ENCODE measurements around the gene ABHD6. TPM values are rescaled to one million over a fixed set of nuclear protein-coding genes. Genes with fewer than 3 reads are reported as not detected.

Gene ABHD6
- total RNA-seq, 2 donors from 2014 or later, result 7.5 to 8.6 TPM

DNA sequence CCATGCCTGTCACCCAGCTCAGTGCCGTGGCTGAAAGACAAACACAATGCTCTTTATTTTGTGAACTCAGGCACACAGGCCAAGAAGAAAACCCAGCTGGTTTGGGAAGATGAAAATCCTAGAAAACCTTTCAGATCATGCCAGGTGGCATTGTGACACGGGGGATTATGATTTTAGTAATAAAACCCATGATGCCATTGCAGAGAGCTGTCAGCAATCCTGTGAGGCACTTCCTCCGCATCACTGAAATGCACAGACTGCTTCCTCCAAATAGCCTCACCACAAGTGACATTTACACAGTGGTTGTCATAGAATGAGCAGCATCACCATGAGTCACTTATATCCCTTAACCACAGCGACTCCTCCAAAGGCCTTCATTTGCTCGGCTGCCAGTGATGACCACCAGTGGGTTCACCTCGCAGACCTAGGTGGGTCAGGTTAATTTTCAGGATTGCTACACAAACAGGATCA, 22.7 kb downstream of the ABHD6 start:
- Histone ChIP-seq H3K9ac (ENCODE audit: extremely low read depth, low read length, poor library complexity, severe bottlenecking) (no peak overlapping the region), H3K27me3 (ENCODE audit: control insufficient read depth, insufficient read depth, low read length, poor library complexity, severe bottlenecking) (no peaks in the 10 kb centered on the region), H3K4me1 (ENCODE audit: control insufficient read depth, insufficient read depth, low read length) (no peaks in the 10 kb centered on the region), H3K36me3 (ENCODE audit: control insufficient read depth, insufficient read depth, low read length) (no peaks in the 10 kb centered on the region), H3K4me3 (ENCODE audit: low read length) (no peak overlapping the region), H3K9me3 (ENCODE audit: control insufficient read depth, low read length) (no peaks in the 10 kb centered on the region), H3K27ac (ENCODE audit: low read depth, low read length) (peak overlapping the region; percentile 21)
- TF ChIP-seq, protein P1, sequence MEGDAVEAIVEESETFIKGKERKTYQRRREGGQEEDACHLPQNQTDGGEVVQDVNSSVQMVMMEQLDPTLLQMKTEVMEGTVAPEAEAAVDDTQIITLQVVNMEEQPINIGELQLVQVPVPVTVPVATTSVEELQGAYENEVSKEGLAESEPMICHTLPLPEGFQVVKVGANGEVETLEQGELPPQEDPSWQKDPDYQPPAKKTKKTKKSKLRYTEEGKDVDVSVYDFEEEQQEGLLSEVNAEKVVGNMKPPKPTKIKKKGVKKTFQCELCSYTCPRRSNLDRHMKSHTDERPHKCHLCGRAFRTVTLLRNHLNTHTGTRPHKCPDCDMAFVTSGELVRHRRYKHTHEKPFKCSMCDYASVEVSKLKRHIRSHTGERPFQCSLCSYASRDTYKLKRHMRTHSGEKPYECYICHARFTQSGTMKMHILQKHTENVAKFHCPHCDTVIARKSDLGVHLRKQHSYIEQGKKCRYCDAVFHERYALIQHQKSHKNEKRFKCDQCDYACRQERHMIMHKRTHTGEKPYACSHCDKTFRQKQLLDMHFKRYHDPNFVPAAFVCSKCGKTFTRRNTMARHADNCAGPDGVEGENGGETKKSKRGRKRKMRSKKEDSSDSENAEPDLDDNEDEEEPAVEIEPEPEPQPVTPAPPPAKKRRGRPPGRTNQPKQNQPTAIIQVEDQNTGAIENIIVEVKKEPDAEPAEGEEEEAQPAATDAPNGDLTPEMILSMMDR (conservative IDR thresholded peaks at IDR 0.05), result no peak
- Mint-ChIP-seq H3K27ac (no peak overlapping the region), H3K4me3 (no peak overlapping the region), H3K9me3 (no peaks in the 10 kb centered on the region), H3K4me1 (no peaks in the 10 kb centered on the region), H3K36me3 (ENCODE audit: low read depth) (peaks cover 16% of the 10 kb centered on the region), H3K27me3 (ENCODE audit: insufficient read depth) (no peaks in the 10 kb centered on the region)
- WGBS, 2 experiments (ENCODE audit: insufficient coverage in 1 of 2, insufficient read length in 1 of 2), result 92 to 94% methylated on average over 5 to 6 of the region's 6 CpGs
- DNase-seq, result peak; percentile 26

DNA sequence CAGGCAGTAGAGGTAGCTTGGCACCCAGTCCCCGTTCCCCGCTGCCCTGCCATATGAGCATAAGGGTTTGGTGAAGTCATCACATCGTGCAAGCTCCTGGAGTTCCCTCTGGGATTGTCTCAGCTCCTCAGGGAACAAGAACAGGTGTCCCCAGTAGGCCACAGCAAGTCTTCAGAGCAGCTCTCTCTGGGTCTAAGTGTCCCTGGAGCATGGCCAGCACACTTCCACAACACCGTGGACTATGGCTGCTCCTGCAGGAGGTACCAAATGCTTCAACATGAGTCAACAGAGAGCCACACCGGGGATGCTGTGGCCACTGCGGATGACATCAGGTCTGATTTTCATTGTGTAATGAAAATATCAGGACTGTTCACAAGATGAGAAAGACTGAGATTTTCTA, 23.1 kb downstream of the ABHD6 start:
- H3K27ac ChIP-seq (ENCODE audit: low read depth, low read length), result no peak overlapping the region
- no peaks in the 10 kb centered on the region for H3K36me3 ChIP-seq (ENCODE audit: control insufficient read depth, insufficient read depth, low read length)
- DNase-seq, result no peak
- TF ChIP-seq, protein P1 (conservative IDR thresholded peaks at IDR 0.05), result no peak
- H3K4me1 ChIP-seq (ENCODE audit: control insufficient read depth, insufficient read depth, low read length), result no peaks in the 10 kb centered on the region
- no peak overlapping the region for H3K4me3 ChIP-seq (ENCODE audit: low read length)
- no peaks in the 10 kb centered on the region for H3K9me3 ChIP-seq (ENCODE audit: control insufficient read depth, low read length)
- no peak overlapping the region for H3K9ac ChIP-seq (ENCODE audit: extremely low read depth, low read length, poor library complexity, severe bottlenecking)
- Mint-ChIP-seq H3K27me3 (ENCODE audit: insufficient read depth) (no peaks in the 10 kb centered on the region), H3K27ac (no peak overlapping the region), H3K36me3 (ENCODE audit: low read depth) (peaks cover 16% of the 10 kb centered on the region), H3K4me3 (no peak overlapping the region), H3K4me1 (no peaks in the 10 kb centered on the region), H3K9me3 (no peaks in the 10 kb centered on the region)
- H3K27me3 ChIP-seq (ENCODE audit: control insufficient read depth, insufficient read depth, low read length, poor library complexity, severe bottlenecking), result no peaks in the 10 kb centered on the region
- 97 to 98% methylated on average over 5 to 6 of the region's 6 CpGs for WGBS, 2 experiments (ENCODE audit: insufficient coverage in 1 of 2, insufficient read length in 1 of 2)

DNA sequence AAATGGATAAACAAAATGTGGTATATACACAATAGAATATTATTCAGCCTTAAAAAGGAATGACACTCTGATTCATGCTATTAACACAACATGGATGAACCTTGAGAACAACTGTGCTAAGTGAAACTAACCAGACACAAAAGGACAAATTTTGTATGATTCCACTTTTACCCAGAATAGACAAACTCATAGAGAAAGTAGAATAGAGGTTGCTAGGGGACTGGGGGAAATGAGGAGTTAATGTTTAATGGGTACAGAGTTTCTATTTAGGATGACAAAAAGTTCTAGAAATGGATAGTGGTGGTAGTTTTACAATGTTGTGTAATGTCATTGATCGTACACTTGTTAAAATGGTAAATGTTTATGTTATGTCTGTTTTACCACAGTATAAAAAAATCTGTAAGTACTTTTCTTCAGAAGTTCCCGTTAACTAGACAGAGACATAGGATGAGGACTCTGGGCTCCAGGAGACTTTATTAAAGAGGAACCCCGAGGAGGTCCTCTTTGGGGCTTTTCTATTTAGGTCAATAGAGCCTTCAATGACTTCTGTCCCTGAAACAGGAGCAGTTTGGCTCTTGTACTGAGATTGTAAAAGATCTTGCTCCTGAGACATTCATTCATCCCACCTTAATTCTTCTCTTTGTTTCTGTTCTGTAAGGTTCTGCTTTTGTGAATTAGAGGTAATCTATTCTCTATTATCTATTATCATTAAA, 24.5 kb downstream of the ABHD6 start:
- Mint-ChIP-seq H3K9me3 (no peaks in the 10 kb centered on the region), H3K27me3 (ENCODE audit: insufficient read depth) (no peaks in the 10 kb centered on the region), H3K27ac (no peak overlapping the region), H3K4me1 (no peaks in the 10 kb centered on the region), H3K36me3 (ENCODE audit: low read depth) (peaks cover 15% of the 10 kb centered on the region), H3K4me3 (no peak overlapping the region)
- Histone ChIP-seq H3K4me1 (ENCODE audit: control insufficient read depth, insufficient read depth, low read length) (no peaks in the 10 kb centered on the region), H3K27ac (ENCODE audit: low read depth, low read length) (no peak overlapping the region), H3K9me3 (ENCODE audit: control insufficient read depth, low read length) (no peaks in the 10 kb centered on the region), H3K27me3 (ENCODE audit: control insufficient read depth, insufficient read depth, low read length, poor library complexity, severe bottlenecking) (no peaks in the 10 kb centered on the region), H3K4me3 (ENCODE audit: low read length) (no peak overlapping the region), H3K36me3 (ENCODE audit: control insufficient read depth, insufficient read depth, low read length) (no peaks in the 10 kb centered on the region), H3K9ac (ENCODE audit: extremely low read depth, low read length, poor library complexity, severe bottlenecking) (no peak overlapping the region)
- no peak for DNase-seq
- WGBS, 2 experiments (ENCODE audit: insufficient coverage in 1 of 2, insufficient read length in 1 of 2), result 68 to 95% methylated on average over 2 to 3 of the region's 3 CpGs
- TF ChIP-seq, protein P1 (conservative IDR thresholded peaks at IDR 0.05), result no peak

Data from endodermal cell (in vitro differentiated cells).